Loucy (cell line): ENCODE measurements around the gene MFAP3L.

ENCODE experiments used
- EZH2phosphoT487 ChIP-seq: fragments of 200-600 bp; IDR thresholded peaks from 2 replicates; pipeline ENCODE4 v1.6.1; 2018; ENCODE audit warnings: antibody characterized with exemption, mild to moderate bottlenecking, moderate library complexity, borderline replicate concordance
- TF ChIP-seq, protein P1 (sequence below): fragments of 200-600 bp; sonication (generic); conservative IDR thresholded peaks from 2 replicates; pipeline ENCODE4 v1.5.1; 2014; ENCODE audit warnings: mild to moderate bottlenecking, antibody characterized with exemption, low read length

DNA sequence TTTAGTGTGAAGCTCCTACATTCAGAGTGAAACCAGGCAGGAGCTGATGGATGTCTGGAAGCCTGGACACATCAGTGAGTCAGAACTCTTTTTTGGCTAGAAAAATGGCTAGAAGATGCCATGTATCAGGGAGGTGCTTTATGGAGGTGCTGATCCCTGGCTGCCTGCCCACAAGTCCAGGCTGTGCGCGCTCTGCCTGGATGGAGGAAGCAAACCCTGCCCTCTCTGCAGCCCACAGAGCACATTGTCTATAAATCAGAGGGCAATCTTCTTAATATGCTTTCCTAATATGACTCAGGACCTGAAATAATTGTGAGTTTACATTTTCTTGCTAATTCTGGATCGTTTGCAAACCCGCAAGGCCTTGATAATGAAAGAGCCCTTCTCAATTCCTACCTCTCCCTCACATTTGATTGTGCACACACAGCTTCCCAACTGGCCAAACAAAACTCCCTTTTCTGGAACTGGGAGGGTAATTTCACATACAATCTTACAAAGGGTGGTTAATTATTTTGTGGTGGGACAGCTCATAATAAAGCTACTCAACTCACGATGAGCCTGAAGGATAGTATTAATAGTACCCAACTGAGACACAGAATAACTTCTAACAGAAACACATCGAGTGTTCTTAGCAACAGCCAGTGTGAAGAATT lies 11.7 kb downstream of the MFAP3L start:
- TF ChIP-seq, protein P1, sequence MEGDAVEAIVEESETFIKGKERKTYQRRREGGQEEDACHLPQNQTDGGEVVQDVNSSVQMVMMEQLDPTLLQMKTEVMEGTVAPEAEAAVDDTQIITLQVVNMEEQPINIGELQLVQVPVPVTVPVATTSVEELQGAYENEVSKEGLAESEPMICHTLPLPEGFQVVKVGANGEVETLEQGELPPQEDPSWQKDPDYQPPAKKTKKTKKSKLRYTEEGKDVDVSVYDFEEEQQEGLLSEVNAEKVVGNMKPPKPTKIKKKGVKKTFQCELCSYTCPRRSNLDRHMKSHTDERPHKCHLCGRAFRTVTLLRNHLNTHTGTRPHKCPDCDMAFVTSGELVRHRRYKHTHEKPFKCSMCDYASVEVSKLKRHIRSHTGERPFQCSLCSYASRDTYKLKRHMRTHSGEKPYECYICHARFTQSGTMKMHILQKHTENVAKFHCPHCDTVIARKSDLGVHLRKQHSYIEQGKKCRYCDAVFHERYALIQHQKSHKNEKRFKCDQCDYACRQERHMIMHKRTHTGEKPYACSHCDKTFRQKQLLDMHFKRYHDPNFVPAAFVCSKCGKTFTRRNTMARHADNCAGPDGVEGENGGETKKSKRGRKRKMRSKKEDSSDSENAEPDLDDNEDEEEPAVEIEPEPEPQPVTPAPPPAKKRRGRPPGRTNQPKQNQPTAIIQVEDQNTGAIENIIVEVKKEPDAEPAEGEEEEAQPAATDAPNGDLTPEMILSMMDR, result no peak
- TF ChIP-seq EZH2phosphoT487, result no peak
